IMR-90 (cell line): ENCODE data around the gene HOXA5. TPM values are rescaled to one million over a fixed set of nuclear protein-coding genes. Genes with fewer than 3 reads are reported as not detected.
A peak's percentile ranks its signal among the peaks of the same experiment; 100 is the strongest.

Experiments used
- ATAC-seq: fragments of 200-7000 bp; cut with Tn5 transposase; 2 replicates; pipeline ENCODE4 v1.9.1; 2020; ENCODE audit warnings: low read depth, mild to moderate bottlenecking, moderate library complexity
- BruUV-seq: library from RNA; stranded (reverse); fragments of 400-500 nt; replicated peaks from 2 replicates; lab custom pipeline; 2021; lab: Mats Ljungman, UMichigan
- CTCF ChIA-PET: fragments of 300-600 bp; formaldehyde crosslinking; extraction: SDS; loops from one replicate; lab custom pipeline; 2021; ENCODE audit warnings: antibody characterized with exemption; lab: Yijun Ruan, JAX
- POLR2A ChIA-PET: fragments of 300-600 bp; sonication (Branson Sonifier 250); formaldehyde crosslinking; loops from one replicate; lab custom pipeline; 2022; ENCODE audit warnings: antibody characterized with exemption; ENCODE audit not compliant: unreplicated experiment; lab: Charles Lee
- DNase-seq: peaks from one replicate; pipeline ENCODE4 v3.0.0; 2013
- H2AFZ ChIP-seq: replicated peaks from 2 replicates; pipeline ENCODE3; 2013; ENCODE audit warnings: low read length, mild to moderate bottlenecking; ENCODE audit not compliant: poor library complexity
- H2AK5ac ChIP-seq: 2 replicates; pipeline ENCODE4 v1.6.1; 2013; ENCODE audit warnings: low read depth, low read length, inconsistent platforms
- H2AK9ac ChIP-seq: replicated peaks from 2 replicates; pipeline ENCODE3; 2013; ENCODE audit warnings: mild to moderate bottlenecking, low read depth, low read length, moderate library complexity; ENCODE audit not compliant: poor library complexity
- H2BK120ac ChIP-seq: 2 replicates; pipeline ENCODE4 v1.6.1; 2013; ENCODE audit warnings: low read depth, low read length, inconsistent platforms
- H2BK15ac ChIP-seq: 3 replicates; pipeline ENCODE4 v1.6.1; 2013; ENCODE audit warnings: low read depth, low read length, inconsistent platforms
- H2BK20ac ChIP-seq: 2 replicates; pipeline ENCODE4 v1.6.1; 2013; ENCODE audit warnings: low read depth, mild to moderate bottlenecking, inconsistent platforms, low read length, moderate library complexity
- H2BK5ac ChIP-seq: 2 replicates; pipeline ENCODE4 v1.6.1; 2013; ENCODE audit warnings: mild to moderate bottlenecking, low read depth, low read length, inconsistent platforms; ENCODE audit not compliant: poor library complexity, severe bottlenecking
- H3K14ac ChIP-seq: replicated peaks from 2 replicates; pipeline ENCODE4 v1.6.1; 2013; ENCODE audit warnings: low read depth, low read length, inconsistent platforms
- H3K18ac ChIP-seq: 2 replicates; pipeline ENCODE4 v1.6.1; 2013; ENCODE audit warnings: low read depth, low read length, control low read depth
- H3K23ac ChIP-seq: 2 replicates; pipeline ENCODE4 v1.6.1; 2013; ENCODE audit warnings: low read depth, low read length, inconsistent platforms
- H3K27ac ChIP-seq: 2 replicates; pipeline ENCODE4 v1.5.1; 2013; ENCODE audit warnings: mild to moderate bottlenecking, control low read depth, low read length; ENCODE audit not compliant: insufficient read depth
- H3K27me3 ChIP-seq: 2 replicates; pipeline ENCODE4 v1.6.1; 2013; ENCODE audit warnings: low read length; ENCODE audit not compliant: control insufficient read depth, insufficient read depth
- H3K36me3 ChIP-seq: 2 replicates; pipeline ENCODE4 v1.6.1; 2013; ENCODE audit warnings: low read length, mixed read lengths; ENCODE audit not compliant: control insufficient read depth, insufficient read depth
- H3K4ac ChIP-seq: 2 replicates; pipeline ENCODE4 v1.6.1; 2013; ENCODE audit warnings: low read depth, low read length, inconsistent platforms
- H3K4me1 ChIP-seq: 2 replicates; pipeline ENCODE4 v1.6.1; 2013; ENCODE audit warnings: low read length, mixed read lengths; ENCODE audit not compliant: control insufficient read depth, insufficient read depth
- H3K4me2 ChIP-seq: 2 replicates; pipeline ENCODE4 v1.6.1; 2013; ENCODE audit warnings: low read depth, mild to moderate bottlenecking, control low read depth, low read length, moderate library complexity
- H3K4me3 ChIP-seq: 2 replicates; pipeline ENCODE4 v1.5.1; 2013; ENCODE audit warnings: low read depth, mild to moderate bottlenecking, control low read depth, low read length, moderate library complexity; ENCODE audit not compliant: insufficient read depth
- H3K56ac ChIP-seq: 2 replicates; pipeline ENCODE4 v1.6.1; 2013; ENCODE audit warnings: low read length, inconsistent platforms; ENCODE audit not compliant: insufficient read depth; ENCODE audit errors: extremely low read depth
- H3K79me1 ChIP-seq, 2 experiments: 2 replicates each; pipeline ENCODE4 v1.6.1; 2013; ENCODE audit warnings: low read length in 2 of 2, inconsistent platforms in 1 of 2, low read depth in 1 of 2
- H3K9ac ChIP-seq: 2 replicates; pipeline ENCODE4 v1.6.1; 2013; ENCODE audit warnings: low read depth, low read length, control low read depth
- H3K9me1 ChIP-seq: 2 replicates; pipeline ENCODE4 v1.6.1; 2013; ENCODE audit warnings: low read length, inconsistent platforms; ENCODE audit not compliant: insufficient read depth
- H3K9me3 ChIP-seq: 2 replicates; pipeline ENCODE4 v1.6.1; 2013; ENCODE audit warnings: low read length; ENCODE audit not compliant: control insufficient read depth, insufficient read depth
- H4K20me1 ChIP-seq: 2 replicates; pipeline ENCODE4 v1.6.1; 2013; ENCODE audit warnings: low read length, inconsistent platforms; ENCODE audit not compliant: insufficient read depth
- H4K5ac ChIP-seq: 2 replicates; pipeline ENCODE4 v1.6.1; 2013; ENCODE audit warnings: mild to moderate bottlenecking, low read depth, low read length, control low read depth
- H4K8ac ChIP-seq, 2 experiments: 2 replicates each; pipeline ENCODE4 v1.6.1; 2013; ENCODE audit warnings: low read depth in 2 of 2, low read length in 2 of 2, control low read depth in 1 of 2, inconsistent platforms in 1 of 2
- H4K91ac ChIP-seq: 2 replicates; pipeline ENCODE4 v1.6.1; 2013; ENCODE audit warnings: low read depth, low read length, inconsistent platforms; ENCODE audit not compliant: insufficient read depth
- CEBPB ChIP-seq: IDR thresholded peaks from 2 replicates; pipeline ENCODE4 v1.6.1; 2012; ENCODE audit warnings: low read depth, low read length, improper control_type of control experiment
- CHD1 ChIP-seq: IDR thresholded peaks from 2 replicates; pipeline ENCODE4 v1.6.1; 2012; ENCODE audit warnings: low read depth, low read length, improper control_type of control experiment
- FOS ChIP-seq: fragments of 150-350 bp; IDR thresholded peaks from 2 replicates; pipeline ENCODE4 v1.6.1; 2016; ENCODE audit warnings: low read depth, low read length
- MAFK ChIP-seq: IDR thresholded peaks from 2 replicates; pipeline ENCODE4 v1.6.1; 2012; ENCODE audit warnings: low read depth, low read length, improper control_type of control experiment
- MAZ ChIP-seq: IDR thresholded peaks from 2 replicates; pipeline ENCODE4 v1.6.1; 2012; ENCODE audit warnings: low read depth, mild to moderate bottlenecking, low read length, improper control_type of control experiment, moderate library complexity, borderline replicate concordance
- MXI1 ChIP-seq: IDR thresholded peaks from 2 replicates; pipeline ENCODE4 v1.6.1; 2012; ENCODE audit warnings: low read depth, mild to moderate bottlenecking, low read length, moderate library complexity, borderline replicate concordance
- NFE2L2 ChIP-seq: fragments of 150-350 bp; IDR thresholded peaks from 2 replicates; pipeline ENCODE4 v1.6.1; 2016; ENCODE audit warnings: low read depth, mild to moderate bottlenecking, low read length
- POLR2A ChIP-seq: IDR thresholded peaks from 2 replicates; pipeline ENCODE4 v1.6.1; 2012; ENCODE audit warnings: mild to moderate bottlenecking, low read depth, low read length
- RAD21 ChIP-seq: IDR thresholded peaks from 2 replicates; pipeline ENCODE4 v1.6.1; 2012; ENCODE audit warnings: low read length, improper control_type of control experiment
- RCOR1 ChIP-seq: IDR thresholded peaks from 2 replicates; pipeline ENCODE4 v1.6.1; 2012; ENCODE audit warnings: mild to moderate bottlenecking, low read length, improper control_type of control experiment; ENCODE audit not compliant: insufficient replicate concordance
- SMC3 ChIP-seq: fragments of 150-350 bp; IDR thresholded peaks from 2 replicates; pipeline ENCODE4 v1.6.1; 2016; ENCODE audit warnings: low read depth, mild to moderate bottlenecking, antibody characterized with exemption, low read length, moderate library complexity
- WGBS, 2 experiments: methylation state at CpG; one replicate each; pipeline versions ENCODE4 v1.1.5 to v1.1.7; 2013; ENCODE audit warnings: missing lambda C conversion rate in 2 of 2; ENCODE audit not compliant: insufficient read length in 1 of 2; ENCODE audit errors: extremely low coverage in 2 of 2; 5-methylcytosine and 5-hydroxymethylcytosine counted together
- dilution Hi-C: fragments of 300-500 bp; cut with HindIII; formaldehyde crosslinking; loops from one replicate; pipeline ENCODE4 v1.14.3; 2018; ENCODE audit warnings: low sequenced_read_pairs; ENCODE audit not compliant: unreplicated experiment
- in situ Hi-C: fragments of 300-500 bp; cut with MboI; formaldehyde crosslinking; loops from 3 replicates; pipeline ENCODE4 v1.14.3; 2019; ENCODE audit warnings: low sequenced_read_pairs, inconsistent platforms, mixed read lengths
- intact Hi-C: fragments of 100-400 bp; cut with micrococcal nuclease; formaldehyde crosslinking; loops from 2 replicates; pipeline ENCODE4 v1.10.0; 2022
- polyA plus RNA-seq, 3 experiments: library from polyadenylated mRNA; depleted of rRNA; stranded (reverse); fragments of >200 nt; gene quantifications; 2 replicates each; pipeline ENCODE4 v1.2.3, GENCODE V29; 2012; ENCODE audit warnings: low replicate concordance in 1 of 3
- total RNA-seq: library from RNA; depleted of rRNA; stranded (reverse); fragments of >200 nt; gene quantifications from 2 replicates; pipeline ENCODE4 v1.2.3, GENCODE V29; 2012
- TF ChIP-seq, protein P1 (sequence below): conservative IDR thresholded peaks from 2 replicates; pipeline ENCODE4 v1.5.1; 2012; ENCODE audit warnings: mild to moderate bottlenecking, low read depth, low read length, improper control_type of control experiment
- TF ChIP-seq, protein P2 (sequence below): fragments of 150-350 bp; IDR thresholded peaks from 2 replicates; pipeline ENCODE4 v1.6.1; 2017; ENCODE audit warnings: mild to moderate bottlenecking, antibody characterized with exemption, low read length, low read depth
- TF ChIP-seq, protein P3 (sequence below): fragments of 150-350 bp; IDR thresholded peaks from 2 replicates; pipeline ENCODE4 v1.6.1; 2016; ENCODE audit warnings: low read depth, mild to moderate bottlenecking, low read length, moderate library complexity, borderline replicate concordance

The HOXA5 gene
- total and polyA plus RNA-seq, 2 of the 4 experiments (the other 2 are of a cell fraction), result 19.9 to 29.4 TPM

DNA sequence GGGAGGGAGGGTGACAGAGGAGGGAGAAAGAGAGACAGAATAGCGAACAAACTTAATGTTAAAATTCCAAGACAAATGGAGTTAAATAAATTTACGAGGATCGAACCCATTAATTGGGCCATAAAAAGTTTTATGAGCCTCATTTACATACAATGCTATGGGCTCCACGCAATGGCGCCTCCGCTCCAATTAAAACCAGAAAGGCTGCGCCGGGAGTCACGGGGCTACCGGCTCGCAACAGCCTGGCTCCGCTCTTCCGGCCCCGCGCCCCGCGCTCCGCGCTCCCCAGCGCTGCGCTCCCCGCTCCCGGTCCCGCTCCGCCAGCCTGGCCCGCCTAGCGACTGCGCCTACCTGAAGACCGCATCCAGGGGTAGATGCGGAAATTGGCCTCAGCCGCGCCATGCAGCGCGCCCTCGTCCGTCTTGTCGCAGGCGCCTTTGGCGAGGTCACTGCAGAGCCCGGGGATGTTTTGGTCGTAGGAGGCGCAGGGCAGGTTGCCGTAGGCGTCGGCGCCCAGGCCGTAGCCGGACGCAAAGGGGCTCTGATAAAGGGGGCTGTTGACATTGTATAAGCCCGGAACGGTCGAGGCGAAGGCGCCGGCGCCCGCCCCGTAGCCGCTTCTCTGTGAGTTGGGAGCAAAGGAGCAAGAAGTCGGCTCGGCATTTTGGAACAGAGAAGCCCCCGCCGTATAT, 12.5 kb upstream of the HOXA5 start:
- no TSS peak for BruUV-seq
- no peak overlapping the region for H2BK20ac ChIP-seq
- peak overlapping the region; percentile 44; the same call in 1 of the 2 replicates for H3K14ac ChIP-seq
- no peak overlapping the region for H3K18ac ChIP-seq
- H4K5ac ChIP-seq, result no peak overlapping the region; the same call in 1 of the 2 replicates
- dilution Hi-C loops, result no loop called here
- in situ Hi-C loops, result loop anchor here (5.0 kb wide), 2 partner anchors 789 to 1304 kb away; no protein-coding TSS in a partner anchor
- no peak overlapping the region for H2BK5ac ChIP-seq
- peak overlapping the region; percentile 30 for H3K27ac ChIP-seq
- H3K4ac ChIP-seq, result peak overlapping the region; percentile 59
- 4% methylated on average over 41 of the region's 63 CpGs; no CpG with 5 or more reads in 1 of the 2 experiments for WGBS, 2 experiments
- H3K79me1 ChIP-seq, result 0 out of 4 replicates have a peak, but pooled peaks cover 0 to 4% of the 10 kb centered on the region in 2 experiments
- DNase-seq, result no peak
- H3K9ac ChIP-seq, result peak overlapping the region; percentile 36; the same call in 1 of the 2 replicates
- H2BK15ac ChIP-seq, result no peak overlapping the region
- peaks cover 3% of the 10 kb centered on the region; the same call in 1 of the 2 replicates for H3K9me1 ChIP-seq
- peaks cover 6% of the 10 kb centered on the region; the same call in 1 of the 2 replicates for H3K4me1 ChIP-seq
- H3K56ac ChIP-seq, result peak overlapping the region; percentile 38; the same call in 1 of the 2 replicates
- ChIA-PET POLR2A (no interaction called here), CTCF (interaction anchor here (0.7 to 1.0 kb wide), 2 partner anchors 786 to 966 kb away, joined by 3 read pairs; no protein-coding TSS in a partner anchor)
- no peak overlapping the region for H2BK120ac ChIP-seq
- H4K91ac ChIP-seq, result no peak overlapping the region; the same call in 1 of the 2 replicates
- H3K36me3 ChIP-seq, result no peaks in the 10 kb centered on the region
- intact Hi-C loops, result no loop called here
- peak overlapping the region; percentile 80 for H2AK9ac ChIP-seq
- peak overlapping the region; percentile 69 for H3K4me3 ChIP-seq
- H3K27me3 ChIP-seq, result no peaks in the 10 kb centered on the region; the same call in 1 of the 2 replicates
- H2AK5ac ChIP-seq, result no peak overlapping the region
- H4K8ac ChIP-seq, result peak overlapping the region; percentile 80 to 90
- peak overlapping the region; percentile 72 for H3K23ac ChIP-seq
- peak overlapping the region; percentile 90 for H2AFZ ChIP-seq
- no peaks in the 10 kb centered on the region for H3K9me3 ChIP-seq
- ATAC-seq, result peak; percentile 18
- peak overlapping the region; percentile 88 for H3K4me2 ChIP-seq
- H4K20me1 ChIP-seq, result no peaks in the 10 kb centered on the region
- TF ChIP-seq, protein P1, sequence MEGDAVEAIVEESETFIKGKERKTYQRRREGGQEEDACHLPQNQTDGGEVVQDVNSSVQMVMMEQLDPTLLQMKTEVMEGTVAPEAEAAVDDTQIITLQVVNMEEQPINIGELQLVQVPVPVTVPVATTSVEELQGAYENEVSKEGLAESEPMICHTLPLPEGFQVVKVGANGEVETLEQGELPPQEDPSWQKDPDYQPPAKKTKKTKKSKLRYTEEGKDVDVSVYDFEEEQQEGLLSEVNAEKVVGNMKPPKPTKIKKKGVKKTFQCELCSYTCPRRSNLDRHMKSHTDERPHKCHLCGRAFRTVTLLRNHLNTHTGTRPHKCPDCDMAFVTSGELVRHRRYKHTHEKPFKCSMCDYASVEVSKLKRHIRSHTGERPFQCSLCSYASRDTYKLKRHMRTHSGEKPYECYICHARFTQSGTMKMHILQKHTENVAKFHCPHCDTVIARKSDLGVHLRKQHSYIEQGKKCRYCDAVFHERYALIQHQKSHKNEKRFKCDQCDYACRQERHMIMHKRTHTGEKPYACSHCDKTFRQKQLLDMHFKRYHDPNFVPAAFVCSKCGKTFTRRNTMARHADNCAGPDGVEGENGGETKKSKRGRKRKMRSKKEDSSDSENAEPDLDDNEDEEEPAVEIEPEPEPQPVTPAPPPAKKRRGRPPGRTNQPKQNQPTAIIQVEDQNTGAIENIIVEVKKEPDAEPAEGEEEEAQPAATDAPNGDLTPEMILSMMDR, result no peak
- TF ChIP-seq MAFK (no peak), MXI1 (no peak), FOS (no peak), MAZ (no peak), CHD1 (no peak), POLR2A (no peak), CEBPB (no peak), RCOR1 (no peak), RAD21 (no peak), NFE2L2 (no peak), SMC3 (no peak)
- TF ChIP-seq, protein P2, sequence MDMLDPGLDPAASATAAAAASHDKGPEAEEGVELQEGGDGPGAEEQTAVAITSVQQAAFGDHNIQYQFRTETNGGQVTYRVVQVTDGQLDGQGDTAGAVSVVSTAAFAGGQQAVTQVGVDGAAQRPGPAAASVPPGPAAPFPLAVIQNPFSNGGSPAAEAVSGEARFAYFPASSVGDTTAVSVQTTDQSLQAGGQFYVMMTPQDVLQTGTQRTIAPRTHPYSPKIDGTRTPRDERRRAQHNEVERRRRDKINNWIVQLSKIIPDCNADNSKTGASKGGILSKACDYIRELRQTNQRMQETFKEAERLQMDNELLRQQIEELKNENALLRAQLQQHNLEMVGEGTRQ, result no peak
- TF ChIP-seq, protein P3, sequence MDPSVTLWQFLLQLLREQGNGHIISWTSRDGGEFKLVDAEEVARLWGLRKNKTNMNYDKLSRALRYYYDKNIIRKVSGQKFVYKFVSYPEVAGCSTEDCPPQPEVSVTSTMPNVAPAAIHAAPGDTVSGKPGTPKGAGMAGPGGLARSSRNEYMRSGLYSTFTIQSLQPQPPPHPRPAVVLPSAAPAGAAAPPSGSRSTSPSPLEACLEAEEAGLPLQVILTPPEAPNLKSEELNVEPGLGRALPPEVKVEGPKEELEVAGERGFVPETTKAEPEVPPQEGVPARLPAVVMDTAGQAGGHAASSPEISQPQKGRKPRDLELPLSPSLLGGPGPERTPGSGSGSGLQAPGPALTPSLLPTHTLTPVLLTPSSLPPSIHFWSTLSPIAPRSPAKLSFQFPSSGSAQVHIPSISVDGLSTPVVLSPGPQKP, result no peak
